ENCODE measurements around the gene NPY1R. TPM values are rescaled to one million over a fixed set of nuclear protein-coding genes. Genes with fewer than 3 reads are reported as not detected.

The NPY1R gene
- total RNA-seq, 3 donors from 2014 or later (not counting 1 experiment from before 2014, with no cell fraction given), result not detected

DNA sequence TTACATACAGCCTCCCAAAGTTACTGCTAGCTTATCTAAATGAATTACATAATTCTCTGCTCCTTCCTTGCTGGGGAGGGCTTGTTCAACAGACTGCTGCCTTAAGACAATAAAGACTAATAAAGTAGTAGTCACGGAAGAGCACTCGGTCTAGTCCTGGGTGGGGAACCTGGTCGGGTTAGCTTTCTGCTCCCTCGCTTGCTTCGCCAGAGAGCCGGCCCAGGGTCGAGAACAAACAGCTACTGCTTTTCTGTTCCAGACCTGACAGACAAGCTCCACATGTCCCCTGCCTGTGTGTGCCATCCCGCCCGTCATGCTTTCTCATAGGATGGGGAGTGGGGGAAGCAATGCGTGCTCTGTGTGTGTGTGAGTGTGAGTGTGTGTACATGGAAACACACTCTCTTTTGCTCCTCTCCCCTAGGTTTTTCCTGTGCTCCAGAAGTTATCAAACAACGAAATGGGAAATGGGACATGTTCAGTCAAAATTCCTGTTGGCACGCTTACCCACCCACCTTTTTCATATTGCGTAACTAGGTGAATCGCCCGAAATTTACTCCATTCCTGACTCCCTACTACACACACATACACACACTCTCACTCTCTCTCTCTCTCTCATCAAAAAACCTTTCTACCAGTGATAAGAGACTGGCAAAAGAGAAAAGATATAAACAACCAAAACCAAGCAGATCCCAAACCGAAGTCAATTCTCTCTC, 1.3 kb downstream of the NPY1R start:
- Mint-ChIP-seq H3K27me3 (ENCODE audit: low read depth in 2 of 2) (peaks cover 36 to 41% of the 10 kb centered on the region in 2 donors), H3K4me1 (peaks cover 0 to 8% of the 10 kb centered on the region in 2 donors), H3K4me3 (no peak overlapping the region), H3K9me3 (peaks cover 0 to 2% of the 10 kb centered on the region in 2 donors), H3K36me3 (no peaks in the 10 kb centered on the region), H3K27ac (no peak overlapping the region)
- DNase-seq (no peak), ATAC-seq (no peak)
- Histone ChIP-seq H3K4me1 (ENCODE audit: control insufficient read depth, insufficient read depth, low read length) (peaks cover 10% of the 10 kb centered on the region), H3K9me3 (ENCODE audit: control insufficient read depth, insufficient read depth, low read length) (no peaks in the 10 kb centered on the region), H3K4me3 (ENCODE audit: low read length) (no peak overlapping the region), H3K27me3 (ENCODE audit: control insufficient read depth, insufficient read depth, low read length) (peaks cover 12% of the 10 kb centered on the region), H3K27ac (ENCODE audit: low read length) (no peak overlapping the region), H3K36me3 (ENCODE audit: control insufficient read depth, insufficient read depth, low read length) (no peaks in the 10 kb centered on the region)
- TF ChIP-seq, protein P1, sequence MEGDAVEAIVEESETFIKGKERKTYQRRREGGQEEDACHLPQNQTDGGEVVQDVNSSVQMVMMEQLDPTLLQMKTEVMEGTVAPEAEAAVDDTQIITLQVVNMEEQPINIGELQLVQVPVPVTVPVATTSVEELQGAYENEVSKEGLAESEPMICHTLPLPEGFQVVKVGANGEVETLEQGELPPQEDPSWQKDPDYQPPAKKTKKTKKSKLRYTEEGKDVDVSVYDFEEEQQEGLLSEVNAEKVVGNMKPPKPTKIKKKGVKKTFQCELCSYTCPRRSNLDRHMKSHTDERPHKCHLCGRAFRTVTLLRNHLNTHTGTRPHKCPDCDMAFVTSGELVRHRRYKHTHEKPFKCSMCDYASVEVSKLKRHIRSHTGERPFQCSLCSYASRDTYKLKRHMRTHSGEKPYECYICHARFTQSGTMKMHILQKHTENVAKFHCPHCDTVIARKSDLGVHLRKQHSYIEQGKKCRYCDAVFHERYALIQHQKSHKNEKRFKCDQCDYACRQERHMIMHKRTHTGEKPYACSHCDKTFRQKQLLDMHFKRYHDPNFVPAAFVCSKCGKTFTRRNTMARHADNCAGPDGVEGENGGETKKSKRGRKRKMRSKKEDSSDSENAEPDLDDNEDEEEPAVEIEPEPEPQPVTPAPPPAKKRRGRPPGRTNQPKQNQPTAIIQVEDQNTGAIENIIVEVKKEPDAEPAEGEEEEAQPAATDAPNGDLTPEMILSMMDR (IDR thresholded peaks at IDR 0.05), result no peak
- 40% methylated on average over 16 of the region's 16 CpGs for WGBS (ENCODE audit: insufficient coverage)
- intact Hi-C loops (cut with micrococcal nuclease), result no loop called here

DNA sequence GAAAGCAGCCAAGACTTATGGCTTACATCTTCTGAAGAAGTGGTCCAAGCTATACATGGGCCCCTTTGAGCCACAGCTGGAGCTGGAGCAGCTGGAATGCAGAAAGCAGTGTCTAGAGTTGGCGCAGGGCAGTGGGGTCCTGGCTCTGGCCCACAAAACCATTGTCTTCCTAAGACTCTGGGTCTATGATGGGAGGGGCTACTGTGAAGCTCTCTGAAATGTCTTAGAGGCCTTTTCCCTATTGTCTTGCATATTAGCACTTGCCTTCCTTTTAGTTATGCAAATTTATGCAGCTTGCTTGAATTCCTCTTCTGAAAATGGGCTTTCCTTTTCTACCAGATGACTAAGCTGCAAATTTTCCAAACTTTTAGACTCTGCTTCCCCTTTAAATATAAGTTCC, 15.3 kb downstream of the NPY1R start:
- intact Hi-C loops (cut with micrococcal nuclease), result no loop called here
- TF ChIP-seq, protein P1 (IDR thresholded peaks at IDR 0.05), result no peak
- Mint-ChIP-seq H3K4me3 (no peak overlapping the region), H3K36me3 (peaks cover 10% of the 10 kb centered on the region), H3K27me3 (ENCODE audit: low read depth in 2 of 2) (no peaks in the 10 kb centered on the region), H3K27ac (no peak overlapping the region), H3K4me1 (no peaks in the 10 kb centered on the region), H3K9me3 (peaks cover 15 to 21% of the 10 kb centered on the region in 2 donors)
- H3K27ac ChIP-seq (ENCODE audit: low read length), result no peak overlapping the region
- ATAC-seq (no peak), DNase-seq (no peak)
- WGBS (ENCODE audit: insufficient coverage), result 0% methylated on average over 1 of the region's 1 CpG
- H3K4me1 ChIP-seq (ENCODE audit: control insufficient read depth, insufficient read depth, low read length), result no peaks in the 10 kb centered on the region
- peaks cover 13% of the 10 kb centered on the region for H3K9me3 ChIP-seq (ENCODE audit: control insufficient read depth, insufficient read depth, low read length)
- no peaks in the 10 kb centered on the region for H3K27me3 ChIP-seq (ENCODE audit: control insufficient read depth, insufficient read depth, low read length)
- no peaks in the 10 kb centered on the region for H3K36me3 ChIP-seq (ENCODE audit: control insufficient read depth, insufficient read depth, low read length)
- H3K4me3 ChIP-seq (ENCODE audit: low read length), result no peak overlapping the region

DNA sequence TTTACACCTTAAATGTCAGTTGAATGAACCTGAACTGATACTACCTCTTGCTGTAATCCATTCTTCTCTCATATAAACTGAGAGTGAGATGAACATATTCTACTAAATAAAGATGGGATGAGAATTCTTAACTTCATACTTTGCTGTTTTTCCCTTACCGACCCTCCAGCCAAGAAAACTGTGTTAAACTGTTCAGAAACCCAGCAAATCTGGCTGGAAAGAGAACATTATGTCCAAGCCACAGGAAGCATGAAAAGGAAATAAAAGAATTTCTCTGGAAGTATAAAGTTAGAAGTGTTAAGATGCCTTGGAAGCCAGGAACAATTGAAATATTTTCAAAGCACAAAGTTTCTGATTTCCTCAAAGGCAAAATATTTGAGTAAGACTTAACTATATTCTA, 22.9 kb downstream of the NPY1R start:
- no peaks in the 10 kb centered on the region for H3K27me3 ChIP-seq (ENCODE audit: control insufficient read depth, insufficient read depth, low read length)
- Mint-ChIP-seq H3K27ac (no peak overlapping the region), H3K9me3 (peaks cover 0 to 3% of the 10 kb centered on the region in 2 donors), H3K36me3 (no peaks in the 10 kb centered on the region), H3K27me3 (ENCODE audit: low read depth in 2 of 2) (no peaks in the 10 kb centered on the region), H3K4me3 (no peak overlapping the region), H3K4me1 (no peaks in the 10 kb centered on the region)
- intact Hi-C loops (cut with micrococcal nuclease), result no loop called here
- H3K27ac ChIP-seq (ENCODE audit: low read length), result no peak overlapping the region
- TF ChIP-seq, protein P1 (IDR thresholded peaks at IDR 0.05), result no peak
- ATAC-seq (no peak), DNase-seq (no peak)
- H3K9me3 ChIP-seq (ENCODE audit: control insufficient read depth, insufficient read depth, low read length), result no peaks in the 10 kb centered on the region
- H3K36me3 ChIP-seq (ENCODE audit: control insufficient read depth, insufficient read depth, low read length), result no peaks in the 10 kb centered on the region
- H3K4me1 ChIP-seq (ENCODE audit: control insufficient read depth, insufficient read depth, low read length), result no peaks in the 10 kb centered on the region
- no peak overlapping the region for H3K4me3 ChIP-seq (ENCODE audit: low read length)
- 88% methylated on average over 1 of the region's 1 CpG for WGBS (ENCODE audit: insufficient coverage)

DNA sequence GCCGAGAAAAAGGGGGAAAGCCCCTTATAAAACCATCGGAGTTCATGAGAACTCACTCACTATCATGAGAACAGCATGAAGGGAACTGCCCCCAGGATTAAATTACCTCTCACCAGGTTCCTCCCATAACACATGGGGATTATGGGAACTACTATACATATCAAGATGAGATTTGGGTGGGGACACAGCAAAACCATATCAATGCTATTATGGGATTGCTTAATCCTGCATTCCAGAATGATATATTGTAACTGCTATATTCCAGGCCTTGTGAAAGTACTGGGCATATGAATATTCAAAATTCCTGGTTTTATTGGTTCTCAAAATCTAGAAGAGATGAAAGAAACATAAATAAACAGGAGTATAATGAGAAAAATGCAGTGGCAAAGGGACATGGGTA, 29.3 kb downstream of the NPY1R start:
- H3K4me3 ChIP-seq (ENCODE audit: low read length), result no peak overlapping the region
- ATAC-seq, result no peak

More for the DNA sequence above, 29.3 kb downstream of the NPY1R start:
- TF ChIP-seq, protein P1 (IDR thresholded peaks at IDR 0.05), result no peak
- no peaks in the 10 kb centered on the region for H3K4me1 Mint-ChIP-seq
- H3K4me1 ChIP-seq (ENCODE audit: control insufficient read depth, insufficient read depth, low read length), result no peaks in the 10 kb centered on the region
- no peak overlapping the region for H3K4me3 Mint-ChIP-seq
- no peaks in the 10 kb centered on the region for H3K36me3 ChIP-seq (ENCODE audit: control insufficient read depth, insufficient read depth, low read length)
- no peak overlapping the region for H3K27ac Mint-ChIP-seq
- intact Hi-C loops (cut with micrococcal nuclease), result no loop called here
- no peak overlapping the region for H3K27ac ChIP-seq (ENCODE audit: low read length)
- H3K27me3 Mint-ChIP-seq (ENCODE audit: low read depth in 2 of 2), result no peaks in the 10 kb centered on the region
- H3K27me3 ChIP-seq (ENCODE audit: control insufficient read depth, insufficient read depth, low read length), result no peaks in the 10 kb centered on the region
- H3K9me3 Mint-ChIP-seq, result no peaks in the 10 kb centered on the region
- H3K9me3 ChIP-seq (ENCODE audit: control insufficient read depth, insufficient read depth, low read length), result no peaks in the 10 kb centered on the region
- no peak for DNase-seq
- no peaks in the 10 kb centered on the region for H3K36me3 Mint-ChIP-seq
- no CpG with 5 or more reads among the region's 2 CpGs for WGBS (ENCODE audit: insufficient coverage)
